CD4-positive, alpha-beta T cell treated with Interleukin-12 subunit alpha and Interleukin-12 subunit beta, for 1 hour (primary cell): ENCODE results near the gene MROH2A.

ENCODE experiments used
- DNase-seq: peaks from one replicate; pipeline ENCODE4 v3.0.0-alpha.2; 2020

The MROH2A gene

GRCh38 chr2:233820774-233821105, 42.6 kb downstream of the MROH2A start:
- DNase-seq = no peak

- DNase-seq = no peak
These were observed 43.1 kb downstream of the MROH2A start for GRCh38 chr2:233821196-233821595.

GRCh38 chr2:233821709-233822100, 43.6 kb downstream of the MROH2A start:
- DNase-seq = no peak

- DNase-seq = no peak
These were observed 44.1 kb downstream of the MROH2A start for GRCh38 chr2:233822101-233822771.

- DNase-seq = no peak
These were observed 44.9 kb downstream of the MROH2A start for GRCh38 chr2:233822781-233823730.

DNA sequence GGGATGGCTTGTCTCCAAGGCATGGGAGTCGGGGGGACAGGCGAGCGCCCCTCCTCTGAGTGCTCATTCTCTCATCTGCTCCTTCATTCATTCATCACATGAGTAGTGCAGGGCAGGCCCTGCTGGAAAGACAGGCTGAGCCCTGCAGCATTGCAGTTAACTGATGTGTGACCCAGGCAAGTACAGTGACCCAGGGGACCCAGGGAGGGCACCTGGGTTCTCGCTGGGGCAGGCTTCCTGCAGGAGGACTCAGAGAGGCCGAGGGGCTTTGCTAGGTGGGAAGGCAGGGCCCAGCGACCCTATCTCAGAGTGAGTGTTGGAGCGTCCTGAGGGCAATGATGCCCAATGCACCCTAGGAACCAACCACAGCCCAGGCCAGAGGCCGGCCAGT, 45.6 kb downstream of the MROH2A start:
- no peak for DNase-seq

- DNase-seq = no peak
These were observed 46.2 kb downstream of the MROH2A start for GRCh38 chr2:233824373-233824772.

DNA sequence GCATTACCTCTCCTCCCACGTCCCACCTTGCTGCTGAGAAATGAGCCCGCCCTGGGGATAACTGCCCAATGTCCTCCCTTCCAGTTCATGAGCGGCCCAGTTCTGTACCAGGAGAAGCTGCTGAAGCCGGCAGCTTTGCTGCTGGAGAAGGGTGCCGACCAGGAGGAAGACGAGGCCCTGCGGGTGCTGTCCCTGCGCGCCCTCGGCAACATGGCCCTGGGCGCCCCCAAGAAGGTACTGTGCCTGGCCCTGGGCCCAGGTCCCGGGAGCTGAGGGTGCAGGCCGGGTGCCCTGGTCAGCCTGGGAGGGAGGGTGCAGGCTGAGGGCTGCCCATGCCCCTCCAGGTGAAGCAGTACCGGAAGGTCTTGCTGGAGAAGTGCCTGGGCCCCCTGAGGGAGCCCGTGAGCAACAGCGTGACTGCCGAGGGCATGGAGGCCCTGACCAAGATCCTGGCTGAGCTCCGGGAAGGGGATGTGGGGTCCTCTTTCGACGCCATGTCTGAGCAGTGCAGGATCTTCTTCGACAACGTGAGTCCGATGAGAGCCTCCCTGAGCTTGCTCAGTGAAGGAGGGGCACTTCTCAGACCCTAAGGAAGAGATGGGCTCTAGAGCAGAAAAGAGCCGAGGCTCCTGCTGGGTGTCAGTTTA, 50.5 kb downstream of the MROH2A start:
- DNase-seq = no peak

GRCh38 chr2:233829193-233830110, 51.3 kb downstream of the MROH2A start:
- DNase-seq = no peak

GRCh38 chr2:233830111-233830802, 52.1 kb downstream of the MROH2A start:
- no peak for DNase-seq

GRCh38 chr2:233831011-233831721, 53.0 kb downstream of the MROH2A start:
- DNase-seq = no peak

DNA sequence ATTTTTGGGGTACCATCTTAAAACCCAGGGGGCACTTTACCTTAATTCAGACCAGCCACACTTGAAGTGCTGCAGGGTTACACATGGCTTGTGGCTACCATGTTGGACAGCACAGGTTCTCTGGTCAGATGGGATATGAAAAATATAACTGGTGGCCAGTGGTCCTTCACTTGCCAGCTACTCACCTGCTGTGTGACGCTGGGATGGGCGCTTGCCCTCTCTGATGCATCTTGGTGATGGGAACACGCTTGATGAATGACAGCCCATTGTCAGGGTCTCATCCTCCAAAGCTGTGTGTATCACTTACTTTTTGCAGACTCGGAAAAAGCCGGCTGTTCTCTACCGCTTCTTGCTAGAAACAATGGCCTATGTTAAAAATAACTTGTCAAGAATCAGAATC, 53.7 kb downstream of the MROH2A start:
- DNase-seq = no peak

- no peak for DNase-seq
These were observed 54.3 kb downstream of the MROH2A start for GRCh38 chr2:233832414-233832813.

- DNase-seq = no peak
These were observed 54.8 kb downstream of the MROH2A start for GRCh38 chr2:233832869-233833311.

- no peak for DNase-seq
These were observed 55.2 kb downstream of the MROH2A start for GRCh38 chr2:233833345-233833744.

DNA sequence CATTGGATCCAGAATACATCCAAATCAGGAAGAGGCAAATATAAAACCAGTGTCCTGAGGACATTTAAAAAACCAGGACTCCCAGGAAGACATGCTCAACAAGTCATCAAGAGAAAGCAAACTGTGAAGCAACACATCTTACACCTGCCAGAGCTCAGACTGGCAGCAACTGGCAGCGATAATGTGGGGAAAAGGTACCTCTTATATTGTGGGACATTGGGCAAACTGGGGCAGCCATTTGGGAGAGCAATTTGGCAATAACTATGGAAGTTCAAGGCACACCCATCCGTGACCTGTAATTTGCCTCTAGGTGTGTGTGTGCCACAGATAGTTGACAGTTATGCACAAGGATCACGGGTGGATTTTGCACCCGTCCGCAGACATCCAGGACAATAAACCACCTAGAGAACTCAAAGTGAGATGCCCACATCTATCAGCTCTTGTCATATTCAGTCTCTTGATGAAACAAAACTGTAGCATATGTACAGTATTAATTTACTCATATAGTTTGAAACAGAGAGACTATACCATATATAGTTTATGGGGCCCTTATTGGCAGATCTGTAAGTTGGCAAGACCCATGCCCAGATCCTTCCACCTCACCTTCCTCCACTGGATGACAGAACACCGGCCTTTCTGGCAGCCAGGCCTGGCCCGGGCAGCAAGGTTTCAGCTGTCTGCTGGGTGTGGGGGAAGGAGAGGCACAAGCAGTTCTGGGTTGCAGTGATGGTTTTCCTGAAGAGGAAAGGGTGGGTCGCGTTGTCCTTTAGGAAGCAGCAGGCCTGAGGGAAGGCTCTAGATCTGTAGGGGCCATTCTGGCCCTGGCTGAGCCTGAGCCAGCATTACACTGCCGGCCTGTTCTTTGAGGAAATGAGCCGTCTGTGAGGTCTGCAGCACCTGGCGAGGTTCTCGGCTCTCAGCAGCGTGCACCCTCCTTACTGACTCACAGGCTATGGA, 57.4 kb downstream of the MROH2A start:
- no peak for DNase-seq

DNA sequence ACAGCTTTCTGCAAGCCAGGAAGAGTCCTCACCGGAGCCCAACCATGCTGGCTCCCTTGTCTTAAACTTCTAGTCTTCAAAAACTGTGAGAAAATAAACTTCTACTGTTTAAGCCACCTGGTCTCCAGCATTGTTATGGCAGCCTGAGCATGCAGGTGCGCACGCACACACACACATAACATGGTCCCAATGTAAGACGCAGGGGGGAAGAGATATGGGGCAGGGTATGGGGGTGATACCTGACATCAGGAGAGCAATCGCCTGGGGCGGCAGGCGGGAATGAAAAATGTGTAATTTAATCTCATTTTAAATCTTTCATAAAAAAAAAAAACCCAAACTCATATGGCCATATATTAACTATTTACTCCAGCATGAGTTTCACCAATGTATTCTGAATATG, 58.2 kb downstream of the MROH2A start:
- no peak for DNase-seq

- no peak for DNase-seq
These were observed 59.6 kb downstream of the MROH2A start for GRCh38 chr2:233837694-233838229.

DNA sequence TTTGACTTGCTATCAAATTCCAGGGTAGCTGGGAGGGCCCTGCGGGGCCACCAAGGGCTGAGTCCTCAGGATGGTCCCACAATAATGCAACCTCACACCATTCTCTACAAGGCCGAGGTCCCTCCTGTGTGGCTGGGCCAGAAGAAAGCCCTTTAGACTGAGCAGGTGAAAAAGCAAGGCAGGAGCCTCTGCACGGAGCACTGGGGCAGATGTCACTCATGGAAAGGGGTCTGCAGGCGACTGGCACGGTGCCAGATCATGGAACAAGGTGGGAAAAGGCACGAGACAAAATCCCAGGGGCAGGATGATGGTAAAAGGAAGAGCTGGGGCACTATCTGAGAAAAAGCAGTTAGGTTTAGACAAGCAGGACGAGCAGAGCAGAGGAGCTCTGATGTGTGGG, 60.1 kb downstream of the MROH2A start:
- DNase-seq = no peak
